ENCODE results near the gene XRCC2. TPM values are rescaled to one million over a fixed set of nuclear protein-coding genes. Genes with fewer than 3 reads are reported as not detected.
"Not testable (repeated sequence)": the region's sequence is repeated elsewhere in the genome, so short reads cannot be mapped to it uniquely, and the experiment has no call there.

Gene XRCC2
- total RNA-seq, 2 donors from 2014 or later: 0.14 to 0.49 TPM

- ATAC-seq (ENCODE audit: insufficient number of reproducible peaks, low FRiP score, low read depth) (no peak), DNase-seq (ENCODE audit: low spot score) (no peak)
- Histone ChIP-seq H3K27ac (no peak overlapping the region), H3K4me1 (ENCODE audit: control insufficient read depth in 1 of 2, low read depth in 2 of 2) (no peaks in the 10 kb centered on the region), H3K27me3 (replicated peaks; ENCODE audit: insufficient read depth) (no peaks in the 10 kb centered on the region), H3K4me3 (no peak overlapping the region), H3K36me3 (no peaks in the 10 kb centered on the region), H3K9me3 (no peaks in the 10 kb centered on the region)
- TF ChIP-seq, protein P1, sequence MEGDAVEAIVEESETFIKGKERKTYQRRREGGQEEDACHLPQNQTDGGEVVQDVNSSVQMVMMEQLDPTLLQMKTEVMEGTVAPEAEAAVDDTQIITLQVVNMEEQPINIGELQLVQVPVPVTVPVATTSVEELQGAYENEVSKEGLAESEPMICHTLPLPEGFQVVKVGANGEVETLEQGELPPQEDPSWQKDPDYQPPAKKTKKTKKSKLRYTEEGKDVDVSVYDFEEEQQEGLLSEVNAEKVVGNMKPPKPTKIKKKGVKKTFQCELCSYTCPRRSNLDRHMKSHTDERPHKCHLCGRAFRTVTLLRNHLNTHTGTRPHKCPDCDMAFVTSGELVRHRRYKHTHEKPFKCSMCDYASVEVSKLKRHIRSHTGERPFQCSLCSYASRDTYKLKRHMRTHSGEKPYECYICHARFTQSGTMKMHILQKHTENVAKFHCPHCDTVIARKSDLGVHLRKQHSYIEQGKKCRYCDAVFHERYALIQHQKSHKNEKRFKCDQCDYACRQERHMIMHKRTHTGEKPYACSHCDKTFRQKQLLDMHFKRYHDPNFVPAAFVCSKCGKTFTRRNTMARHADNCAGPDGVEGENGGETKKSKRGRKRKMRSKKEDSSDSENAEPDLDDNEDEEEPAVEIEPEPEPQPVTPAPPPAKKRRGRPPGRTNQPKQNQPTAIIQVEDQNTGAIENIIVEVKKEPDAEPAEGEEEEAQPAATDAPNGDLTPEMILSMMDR (IDR thresholded peaks at IDR 0.05): no peak
These were observed 28.9 kb downstream of the XRCC2 start for GRCh38 chr7:152647009-152647408.

GRCh38 chr7:152646579-152646978, 29.4 kb downstream of the XRCC2 start:
- not testable (repeated sequence) for ATAC-seq (ENCODE audit: insufficient number of reproducible peaks, low FRiP score, low read depth); H3K4me3 ChIP-seq

DNA sequence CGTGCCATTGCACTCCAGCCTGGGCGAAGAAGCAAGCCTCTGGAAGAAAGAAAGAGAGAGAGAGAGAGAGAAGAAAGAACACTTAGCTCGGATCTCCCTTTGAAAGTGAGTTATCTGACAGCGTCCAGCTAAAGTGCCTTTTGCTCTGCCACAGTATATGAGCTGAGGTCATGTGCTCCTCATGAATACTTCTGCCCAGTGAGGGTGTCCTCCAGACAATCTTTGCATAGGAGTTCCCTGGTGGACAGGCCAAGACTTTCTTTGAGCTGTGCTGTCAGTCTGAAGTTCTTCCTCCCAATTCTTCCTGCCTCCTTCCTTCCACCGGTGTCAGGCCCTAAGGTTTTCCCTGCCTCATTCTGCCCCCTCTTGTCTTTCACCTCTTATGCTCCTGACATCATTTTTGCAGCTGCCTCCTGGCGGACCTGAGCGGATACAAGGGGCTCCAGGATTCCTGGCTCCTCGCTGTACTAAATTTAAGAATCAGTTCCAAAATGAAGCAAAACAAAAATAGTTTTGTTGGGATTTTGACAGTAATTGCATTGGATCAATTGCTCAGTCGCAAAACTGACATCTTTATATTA, 31.9 kb downstream of the XRCC2 start:
- Histone ChIP-seq H3K9me3 (no peaks in the 10 kb centered on the region), H3K4me1 (ENCODE audit: control insufficient read depth in 1 of 2, low read depth in 2 of 2) (no peaks in the 10 kb centered on the region), H3K36me3 (no peaks in the 10 kb centered on the region), H3K27me3 (replicated peaks; ENCODE audit: insufficient read depth) (no peaks in the 10 kb centered on the region), H3K27ac (no peak overlapping the region), H3K4me3 (no peak overlapping the region)
- TF ChIP-seq, protein P1 (IDR thresholded peaks at IDR 0.05): no peak
- DNase-seq (ENCODE audit: low spot score) (no peak), ATAC-seq (ENCODE audit: insufficient number of reproducible peaks, low FRiP score, low read depth) (no peak)

More at GRCh38 chr7:152646579-152646978, 29.4 kb downstream of the XRCC2 start:
- not testable (repeated sequence) for H3K4me1 ChIP-seq (ENCODE audit: control insufficient read depth in 1 of 2, low read depth in 2 of 2); H3K36me3 ChIP-seq; DNase-seq (ENCODE audit: low spot score); H3K27ac ChIP-seq; H3K9me3 ChIP-seq; H3K27me3 ChIP-seq (replicated peaks; ENCODE audit: insufficient read depth)

DNA sequence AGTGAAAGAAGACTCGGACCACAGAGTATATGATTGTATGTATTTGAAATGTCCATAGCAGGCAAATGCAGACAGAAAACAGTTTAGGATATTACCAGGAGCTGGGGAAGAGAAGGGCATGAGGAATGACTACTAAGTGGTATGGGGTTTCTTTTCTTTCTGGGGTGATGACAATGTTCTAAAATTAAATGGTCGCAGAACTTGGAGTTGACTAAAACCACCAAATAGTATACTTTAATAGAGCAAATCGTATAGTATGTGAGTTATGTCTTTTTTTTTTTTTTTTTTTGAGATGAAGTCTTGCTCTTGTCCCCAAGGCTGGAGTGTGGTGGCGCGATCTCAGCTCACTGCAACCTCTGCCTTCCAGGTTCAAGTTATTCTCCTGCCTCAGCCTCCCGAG, 34.6 kb downstream of the XRCC2 start:
- H3K27ac ChIP-seq: no peak overlapping the region
- H3K36me3 ChIP-seq: no peaks in the 10 kb centered on the region
- H3K4me3 ChIP-seq: no peak overlapping the region
- DNase-seq (ENCODE audit: low spot score): no peak
- no peaks in the 10 kb centered on the region for H3K9me3 ChIP-seq
- ATAC-seq (ENCODE audit: insufficient number of reproducible peaks, low FRiP score, low read depth): no peak
- no peaks in the 10 kb centered on the region for H3K27me3 ChIP-seq (replicated peaks; ENCODE audit: insufficient read depth)
- TF ChIP-seq, protein P1 (IDR thresholded peaks at IDR 0.05): no peak
- H3K4me1 ChIP-seq (ENCODE audit: control insufficient read depth in 1 of 2, low read depth in 2 of 2): no peaks in the 10 kb centered on the region

DNA sequence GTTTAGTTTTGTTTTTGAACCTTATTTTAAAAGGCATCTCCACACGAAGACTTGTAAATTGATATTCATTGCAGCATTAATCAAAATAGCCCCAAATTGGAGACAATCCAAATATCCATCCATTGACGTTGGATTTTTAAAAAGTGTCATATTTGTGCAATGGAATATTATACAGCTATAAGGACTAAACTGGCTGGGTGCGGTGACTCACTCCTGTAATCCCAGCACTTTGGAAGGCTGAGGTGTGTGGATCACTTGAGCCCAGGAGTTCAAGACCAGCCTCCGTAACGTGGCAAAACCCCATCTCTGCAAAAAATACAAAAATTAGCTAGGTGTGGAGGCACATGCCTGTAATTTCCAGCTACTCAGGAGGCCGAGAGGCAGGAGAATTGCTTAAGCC, 35.1 kb downstream of the XRCC2 start:
- H3K27ac ChIP-seq: no peak overlapping the region
- no peaks in the 10 kb centered on the region for H3K27me3 ChIP-seq (replicated peaks; ENCODE audit: insufficient read depth)
- no peak overlapping the region for H3K4me3 ChIP-seq
- DNase-seq (ENCODE audit: low spot score) (no peak), ATAC-seq (ENCODE audit: insufficient number of reproducible peaks, low FRiP score, low read depth) (no peak)
- H3K4me1 ChIP-seq (ENCODE audit: control insufficient read depth in 1 of 2, low read depth in 2 of 2): no peaks in the 10 kb centered on the region
- H3K9me3 ChIP-seq: no peaks in the 10 kb centered on the region
- TF ChIP-seq, protein P1 (IDR thresholded peaks at IDR 0.05): no peak
- no peaks in the 10 kb centered on the region for H3K36me3 ChIP-seq
